Keratinocyte (primary cell): ENCODE data around the gene PLSCR3. TPM values are rescaled to one million over a fixed set of nuclear protein-coding genes. Genes with fewer than 3 reads are reported as not detected.

ENCODE experiments used
- DNase-seq: peaks from one replicate; pipeline ENCODE4 v3.0.0-alpha.2; 2011; ENCODE audit warnings: low read depth, missing footprints, low spot score
- FAIRE-seq: peaks from 2 replicates; lab custom pipeline; 2011; peaks lifted over from hg19 to GRCh38; lab: Jason Lieb, UNC
- H2AFZ ChIP-seq: 2 replicates; pipeline ENCODE4 v1.6.0; 2012; ENCODE audit warnings: low read length, control low read depth, inconsistent platforms; ENCODE audit not compliant: control insufficient read depth
- H3K27ac ChIP-seq: 2 replicates; pipeline ENCODE4 v1.5.1; 2011; ENCODE audit warnings: low read length; ENCODE audit not compliant: control insufficient read depth, insufficient read depth
- H3K27me3 ChIP-seq: 3 replicates; pipeline ENCODE4 v1.6.0; 2011; ENCODE audit warnings: low read length; ENCODE audit not compliant: control insufficient read depth, insufficient read depth; ENCODE audit errors: extremely low read depth
- H3K36me3 ChIP-seq, 2 experiments: 2 replicates in 1 of 2; 3 replicates in 1 of 2; pipeline ENCODE4 v1.5.1; 2011; ENCODE audit warnings: low read length in 2 of 2, mild to moderate bottlenecking in 1 of 2; ENCODE audit not compliant: control insufficient read depth in 2 of 2, insufficient read depth in 2 of 2; ENCODE audit errors: extremely low read depth in 1 of 2
- H3K4me1 ChIP-seq: 3 replicates; pipeline ENCODE4 v1.5.1; 2011; ENCODE audit warnings: low read length; ENCODE audit not compliant: control insufficient read depth, insufficient read depth; ENCODE audit errors: extremely low read depth
- H3K4me2 ChIP-seq: 3 replicates; pipeline ENCODE4 v1.6.0; 2011; ENCODE audit warnings: low read depth, low read length; ENCODE audit not compliant: control insufficient read depth, insufficient read depth; ENCODE audit errors: extremely low read depth
- H3K4me3 ChIP-seq, 3 experiments: fragments of 200-600 bp in 1 of 3; sonication (generic) in 1 of 3; 2 replicates in 2 of 3; 3 replicates in 1 of 3; pipeline ENCODE4 v1.5.1; 2011 to 2016; ENCODE audit warnings: low read length in 3 of 3, mild to moderate bottlenecking in 3 of 3, control low read depth in 2 of 3, inconsistent platforms in 1 of 3, low read depth in 1 of 3, mixed read lengths in 1 of 3, mixed run types in 1 of 3, moderate library complexity in 1 of 3; ENCODE audit not compliant: control insufficient read depth in 2 of 3, insufficient read depth in 2 of 3; ENCODE audit errors: extremely low read depth in 1 of 3
- H3K79me2 ChIP-seq: 2 replicates; pipeline ENCODE4 v1.6.0; 2012; ENCODE audit warnings: low read length; ENCODE audit not compliant: control insufficient read depth, insufficient read depth
- H3K9ac ChIP-seq: 3 replicates; pipeline ENCODE4 v1.6.0; 2011; ENCODE audit warnings: low read length; ENCODE audit not compliant: control insufficient read depth, insufficient read depth; ENCODE audit errors: extremely low read depth
- H3K9me1 ChIP-seq: 3 replicates; pipeline ENCODE4 v1.6.0; 2011; ENCODE audit warnings: low read length; ENCODE audit not compliant: control insufficient read depth, insufficient read depth; ENCODE audit errors: extremely low read depth
- H3K9me3 ChIP-seq: 2 replicates; pipeline ENCODE4 v1.5.1; 2012; ENCODE audit warnings: low read depth, low read length; ENCODE audit not compliant: control insufficient read depth
- H4K20me1 ChIP-seq: 3 replicates; pipeline ENCODE4 v1.6.0; 2011; ENCODE audit warnings: low read length; ENCODE audit not compliant: control insufficient read depth, insufficient read depth; ENCODE audit errors: extremely low read depth
- EZH2 ChIP-seq: IDR thresholded peaks from one replicate; pipeline ENCODE4 v1.6.1; 2012; ENCODE audit warnings: inconsistent platforms, mild to moderate bottlenecking, low read length, moderate library complexity
- dilution Hi-C: fragments of 300-500 bp; cut with MboI; formaldehyde crosslinking; loops from one replicate; pipeline ENCODE4 v1.7.0; 2020; ENCODE audit warnings: low sequenced_read_pairs; ENCODE audit not compliant: extremely low pct_ligation_motif_present
- polyA plus RNA-seq, 5 experiments: library from polyadenylated mRNA; depleted of rRNA in 3 of 5; stranded (reverse) in 3 of 5; stranded (forward) in 1 of 5; unstranded in 1 of 5; fragments of >200 nt; gene quantifications; 1 replicate in 1 of 5; 2 replicates in 3 of 5; 3 replicates in 1 of 5; pipeline versions ENCODE4 v1.2.1 to v1.2.3, GENCODE V29; 2011 to 2012; ENCODE audit warnings: missing spikeins in 2 of 5, low read depth in 1 of 5, low replicate concordance in 1 of 5
- TF ChIP-seq, protein P1 (sequence below), 3 experiments: IDR thresholded peaks in 1 of 3; conservative IDR thresholded peaks in 1 of 3; optimal IDR thresholded peaks in 1 of 3; 2 replicates in 2 of 3; 3 replicates in 1 of 3; pipeline versions ENCODE3 to v1.5.1; 2011; ENCODE audit warnings: low read length in 3 of 3, mild to moderate bottlenecking in 3 of 3, moderate library complexity in 2 of 3, control low read depth in 1 of 3, inconsistent platforms in 1 of 3; ENCODE audit not compliant: insufficient read depth in 2 of 3; ENCODE audit errors: extremely low read depth in 1 of 3

The PLSCR3 gene
- polyA plus RNA-seq, 1 donor (not counting 4 experiments of a cell fraction or from before 2014, with no cell fraction given) = 30.5 TPM

DNA sequence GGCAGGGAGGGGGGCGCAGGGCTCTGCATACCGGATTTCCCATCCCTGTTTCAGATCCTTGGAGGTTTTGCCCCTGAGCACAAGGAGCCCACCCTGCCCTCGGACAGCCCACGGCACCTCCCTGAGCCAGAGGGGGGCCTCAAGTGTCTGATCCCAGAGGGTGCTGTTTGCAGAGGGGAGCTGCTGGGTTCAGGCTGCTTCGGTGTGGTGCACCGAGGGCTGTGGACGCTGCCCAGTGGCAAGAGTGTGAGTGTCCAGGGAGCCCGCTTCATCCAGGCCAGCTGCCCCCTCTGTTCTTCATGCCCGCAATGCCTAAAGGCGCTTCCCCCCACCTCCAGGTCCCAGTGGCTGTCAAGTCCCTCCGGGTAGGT, 11.0 kb downstream of the PLSCR3 start:
- no peak overlapping the region for H3K4me2 ChIP-seq
- H3K4me3 ChIP-seq = no peak overlapping the region
- H4K20me1 ChIP-seq = peaks cover 3% of the 10 kb centered on the region
- peaks cover 7% of the 10 kb centered on the region for H3K79me2 ChIP-seq
- no peaks in the 10 kb centered on the region for H3K9me3 ChIP-seq
- no peak overlapping the region for H2AFZ ChIP-seq
- H3K27me3 ChIP-seq = no peaks in the 10 kb centered on the region
- no peaks in the 10 kb centered on the region for H3K9me1 ChIP-seq
- DNase-seq = no peak
- H3K36me3 ChIP-seq = peaks cover 5 to 23% of the 10 kb centered on the region in 2 experiments
- no peak overlapping the region for H3K9ac ChIP-seq
- peaks cover 14% of the 10 kb centered on the region for H3K4me1 ChIP-seq
- no peak for FAIRE-seq
- TF ChIP-seq, protein P1, sequence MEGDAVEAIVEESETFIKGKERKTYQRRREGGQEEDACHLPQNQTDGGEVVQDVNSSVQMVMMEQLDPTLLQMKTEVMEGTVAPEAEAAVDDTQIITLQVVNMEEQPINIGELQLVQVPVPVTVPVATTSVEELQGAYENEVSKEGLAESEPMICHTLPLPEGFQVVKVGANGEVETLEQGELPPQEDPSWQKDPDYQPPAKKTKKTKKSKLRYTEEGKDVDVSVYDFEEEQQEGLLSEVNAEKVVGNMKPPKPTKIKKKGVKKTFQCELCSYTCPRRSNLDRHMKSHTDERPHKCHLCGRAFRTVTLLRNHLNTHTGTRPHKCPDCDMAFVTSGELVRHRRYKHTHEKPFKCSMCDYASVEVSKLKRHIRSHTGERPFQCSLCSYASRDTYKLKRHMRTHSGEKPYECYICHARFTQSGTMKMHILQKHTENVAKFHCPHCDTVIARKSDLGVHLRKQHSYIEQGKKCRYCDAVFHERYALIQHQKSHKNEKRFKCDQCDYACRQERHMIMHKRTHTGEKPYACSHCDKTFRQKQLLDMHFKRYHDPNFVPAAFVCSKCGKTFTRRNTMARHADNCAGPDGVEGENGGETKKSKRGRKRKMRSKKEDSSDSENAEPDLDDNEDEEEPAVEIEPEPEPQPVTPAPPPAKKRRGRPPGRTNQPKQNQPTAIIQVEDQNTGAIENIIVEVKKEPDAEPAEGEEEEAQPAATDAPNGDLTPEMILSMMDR (optimal IDR thresholded peaks at IDR 0.05 in 1 of 3, IDR thresholded peaks at IDR 0.05 in 1 of 3, conservative IDR thresholded peaks at IDR 0.05 in 1 of 3; ENCODE audit: extremely low read depth in 1 of 3, insufficient read depth in 2 of 3, low read length in 3 of 3) = no peak
- TF ChIP-seq EZH2 = no peak
- no peak overlapping the region for H3K27ac ChIP-seq
- dilution Hi-C loops = no loop called here

GRCh38 chr17:7382901-7383300, 11.4 kb downstream of the PLSCR3 start:
- Histone ChIP-seq H3K36me3 (peaks cover 5 to 18% of the 10 kb centered on the region in 2 experiments), H3K79me2 (peaks cover 7% of the 10 kb centered on the region), H2AFZ (no peak overlapping the region), H3K4me2 (no peak overlapping the region), H3K27ac (no peak overlapping the region), H3K9ac (no peak overlapping the region), H3K4me3 (no peak overlapping the region), H3K27me3 (no peaks in the 10 kb centered on the region), H3K9me3 (no peaks in the 10 kb centered on the region), H3K4me1 (peaks cover 14% of the 10 kb centered on the region), H3K9me1 (no peaks in the 10 kb centered on the region), H4K20me1 (peaks cover 1% of the 10 kb centered on the region)
- TF ChIP-seq EZH2 = no peak
- TF ChIP-seq, protein P1 (optimal IDR thresholded peaks at IDR 0.05 in 1 of 3, IDR thresholded peaks at IDR 0.05 in 1 of 3, conservative IDR thresholded peaks at IDR 0.05 in 1 of 3; ENCODE audit: extremely low read depth in 1 of 3, insufficient read depth in 2 of 3, low read length in 3 of 3) = no peak
- dilution Hi-C loops = no loop called here
- no peak for FAIRE-seq
- no peak for DNase-seq
